Measurements from ENCODE around the gene TEX264. TPM values are rescaled to one million over a fixed set of nuclear protein-coding genes. Genes with fewer than 3 reads are reported as not detected.
"Not testable (repeated sequence)": the region's sequence is repeated elsewhere in the genome, so short reads cannot be mapped to it uniquely, and the experiment has no call there.

The TEX264 gene
- total and polyA plus RNA-seq, 8 donors: 18.7 to 73.0 (median 37.3) TPM

DNA sequence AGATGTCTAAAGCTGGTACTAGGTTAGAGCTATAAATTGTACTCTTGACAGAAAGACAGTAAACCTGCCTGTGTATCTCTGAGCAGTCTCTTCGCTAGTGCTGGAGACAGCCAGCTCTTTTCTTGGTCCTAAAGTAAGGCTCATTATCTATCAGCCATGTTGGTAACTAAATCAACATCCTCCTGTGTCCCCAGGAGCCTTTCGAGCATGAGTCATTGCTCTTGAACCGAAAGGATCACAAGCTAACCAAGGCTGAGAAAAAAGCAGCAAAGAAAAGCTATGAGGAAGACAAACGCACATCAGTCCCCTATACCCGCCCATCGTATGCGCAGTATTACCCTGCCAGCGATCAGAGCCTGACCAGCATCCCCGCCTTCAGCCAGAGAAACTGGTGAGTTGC is 25.0 kb upstream of the TEX264 start:
- Histone ChIP-seq H3K4me3 (no peak overlapping the region), H3K9me3 (peaks cover 0 to 5% (median 2%) of the 10 kb centered on the region in 4 donors), H3K4me1 (no peaks in the 10 kb centered on the region), H3K36me3 (peaks cover 53 to 94% (median 92%) of the 10 kb centered on the region in 4 donors), H3K27ac (no peak overlapping the region), H3K27me3 (no peaks in the 10 kb centered on the region)
- no peak for DNase-seq
- no peak for TF ChIP-seq EP300 (IDR thresholded peaks at IDR 0.05)
- TF ChIP-seq, protein P1, sequence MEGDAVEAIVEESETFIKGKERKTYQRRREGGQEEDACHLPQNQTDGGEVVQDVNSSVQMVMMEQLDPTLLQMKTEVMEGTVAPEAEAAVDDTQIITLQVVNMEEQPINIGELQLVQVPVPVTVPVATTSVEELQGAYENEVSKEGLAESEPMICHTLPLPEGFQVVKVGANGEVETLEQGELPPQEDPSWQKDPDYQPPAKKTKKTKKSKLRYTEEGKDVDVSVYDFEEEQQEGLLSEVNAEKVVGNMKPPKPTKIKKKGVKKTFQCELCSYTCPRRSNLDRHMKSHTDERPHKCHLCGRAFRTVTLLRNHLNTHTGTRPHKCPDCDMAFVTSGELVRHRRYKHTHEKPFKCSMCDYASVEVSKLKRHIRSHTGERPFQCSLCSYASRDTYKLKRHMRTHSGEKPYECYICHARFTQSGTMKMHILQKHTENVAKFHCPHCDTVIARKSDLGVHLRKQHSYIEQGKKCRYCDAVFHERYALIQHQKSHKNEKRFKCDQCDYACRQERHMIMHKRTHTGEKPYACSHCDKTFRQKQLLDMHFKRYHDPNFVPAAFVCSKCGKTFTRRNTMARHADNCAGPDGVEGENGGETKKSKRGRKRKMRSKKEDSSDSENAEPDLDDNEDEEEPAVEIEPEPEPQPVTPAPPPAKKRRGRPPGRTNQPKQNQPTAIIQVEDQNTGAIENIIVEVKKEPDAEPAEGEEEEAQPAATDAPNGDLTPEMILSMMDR (IDR thresholded peaks at IDR 0.05): no peak
- TF ChIP-seq POLR2AphosphoS5 (IDR thresholded peaks at IDR 0.05): no peak
- no peak for TF ChIP-seq POLR2A (IDR thresholded peaks at IDR 0.05)
- intact Hi-C loops (cut with DNase I; ENCODE audit: low total_unique reads): no loop called here
- WGBS, 5 donors: 87 to 94% (median 92%) methylated on average over 9 of the region's 9 CpGs

DNA sequence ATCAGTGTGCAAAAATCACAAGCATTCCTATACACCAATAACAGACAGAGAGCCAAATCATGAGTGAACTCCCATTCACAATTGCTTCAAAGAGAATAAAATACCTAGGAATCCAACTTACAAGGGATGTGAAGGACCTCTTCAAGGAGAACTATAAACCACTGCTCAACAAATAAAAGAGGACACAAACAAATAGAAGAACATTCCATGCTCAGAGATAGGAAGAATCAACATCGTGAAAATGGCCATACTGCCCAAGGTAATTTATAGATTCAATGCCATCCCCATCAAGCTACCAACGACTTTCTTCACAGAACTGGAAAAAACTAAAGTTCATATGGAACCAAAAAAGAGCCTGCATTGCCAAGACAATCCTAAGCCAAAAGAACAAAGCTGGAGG is 18.9 kb upstream of the TEX264 start:
- H3K9me3 ChIP-seq; DNase-seq; H3K4me1 ChIP-seq; H3K27ac ChIP-seq; intact Hi-C loops (cut with DNase I; ENCODE audit: low total_unique reads); H3K27me3 ChIP-seq; H3K4me3 ChIP-seq: not testable (repeated sequence)
- peaks cover 26 to 68% (median 59%) of the 10 kb centered on the region in 4 donors for H3K36me3 ChIP-seq
- WGBS, 5 donors: 88 to 100% (median 89%) methylated on average over 2 of the region's 2 CpGs

DNA sequence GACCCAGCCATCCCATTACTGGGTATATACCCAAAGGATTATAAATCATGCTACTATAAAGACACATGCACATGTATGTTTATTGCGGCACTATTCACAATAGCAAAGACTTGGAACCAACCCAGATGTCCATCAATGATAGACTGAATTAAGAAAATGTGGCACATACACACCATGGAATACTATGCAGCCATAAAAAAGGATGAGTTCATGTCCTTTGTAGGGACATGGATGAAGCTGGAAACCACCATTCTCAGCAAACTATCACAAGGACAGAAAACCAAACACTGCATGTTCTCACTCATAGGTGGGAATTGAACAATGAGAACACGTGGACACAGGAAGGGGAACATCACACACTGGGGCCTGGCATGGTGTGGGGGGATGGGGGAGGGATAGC is 17.6 kb upstream of the TEX264 start:
- intact Hi-C loops (cut with DNase I; ENCODE audit: low total_unique reads); H3K27ac ChIP-seq; DNase-seq; H3K27me3 ChIP-seq; H3K9me3 ChIP-seq; H3K4me3 ChIP-seq; H3K4me1 ChIP-seq: not testable (repeated sequence)
- peaks cover 27 to 68% (median 59%) of the 10 kb centered on the region in 4 donors for H3K36me3 ChIP-seq
- 92 to 100% (median 100%) methylated on average over 1 to 2 of the region's 2 CpGs for WGBS, 5 donors

DNA sequence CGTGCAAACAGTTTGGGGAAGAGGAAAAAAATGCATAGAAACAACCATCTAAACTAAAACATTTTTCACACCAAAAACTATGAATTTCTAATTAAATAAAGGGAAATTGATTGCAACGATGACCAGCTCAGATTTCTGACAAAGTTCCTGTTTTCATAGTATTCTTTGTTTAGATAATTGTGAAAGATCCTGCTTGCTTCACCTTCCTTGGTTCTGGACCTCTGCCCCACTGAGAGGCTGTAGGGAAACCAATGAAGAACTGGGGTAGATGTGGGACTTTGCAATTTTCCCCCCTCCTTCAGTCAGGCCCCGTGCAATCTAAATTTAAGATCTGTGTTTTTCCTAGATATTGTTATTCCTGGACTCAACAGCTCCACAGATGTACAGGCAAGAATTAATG is 13.8 kb upstream of the TEX264 start:
- Histone ChIP-seq H3K9me3 (no peaks in the 10 kb centered on the region), H3K36me3 (peaks cover 41 to 85% (median 78%) of the 10 kb centered on the region in 4 donors), H3K4me1 (no peaks in the 10 kb centered on the region), H3K27ac (no peak overlapping the region), H3K4me3 (no peak overlapping the region), H3K27me3 (no peaks in the 10 kb centered on the region)
- intact Hi-C loops (cut with DNase I; ENCODE audit: low total_unique reads): no loop called here
- TF ChIP-seq POLR2A (IDR thresholded peaks at IDR 0.05): no peak
- TF ChIP-seq EP300 (IDR thresholded peaks at IDR 0.05): no peak
- TF ChIP-seq, protein P1 (IDR thresholded peaks at IDR 0.05): no peak
- TF ChIP-seq POLR2AphosphoS5 (IDR thresholded peaks at IDR 0.05): no peak
- DNase-seq: no peak
- WGBS, 5 donors: 80 to 96% (median 90%) methylated on average over 3 of the region's 3 CpGs

DNA sequence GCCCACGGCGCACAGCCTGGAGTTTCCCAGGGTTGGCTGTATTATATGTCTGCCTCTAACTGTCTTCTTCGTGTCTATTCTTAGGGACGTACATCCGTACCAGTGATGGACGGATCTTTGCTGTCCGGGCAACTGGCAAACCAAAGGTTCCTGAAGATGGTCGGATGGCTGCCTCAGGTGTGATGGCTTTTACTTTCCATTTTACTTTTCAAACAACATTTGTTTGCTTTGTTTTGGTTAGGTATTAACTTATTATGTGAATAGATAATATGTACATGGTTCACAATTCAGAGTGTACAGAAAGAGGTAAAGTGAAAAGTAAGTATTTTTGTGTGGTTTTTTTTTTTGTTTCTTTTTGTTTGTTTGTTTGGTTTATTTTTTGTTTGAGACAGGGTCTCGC is 11.1 kb upstream of the TEX264 start:
- no peaks in the 10 kb centered on the region for H3K27me3 ChIP-seq
- H3K9me3 ChIP-seq: no peaks in the 10 kb centered on the region
- intact Hi-C loops (cut with DNase I; ENCODE audit: low total_unique reads): no loop called here
- WGBS, 5 donors: 88 to 92% (median 91%) methylated on average over 9 of the region's 9 CpGs
- TF ChIP-seq EP300 (IDR thresholded peaks at IDR 0.05) (no peak), POLR2A (IDR thresholded peaks at IDR 0.05) (no peak), POLR2AphosphoS5 (IDR thresholded peaks at IDR 0.05) (no peak)
- TF ChIP-seq, protein P1 (IDR thresholded peaks at IDR 0.05): no peak
- no peak overlapping the region for H3K27ac ChIP-seq
- no peaks in the 10 kb centered on the region for H3K4me1 ChIP-seq
- H3K36me3 ChIP-seq: peaks cover 51 to 99% (median 95%) of the 10 kb centered on the region in 4 donors
- H3K4me3 ChIP-seq: no peak overlapping the region
- no peak for DNase-seq

Measured in stomach (tissue), 9 donors.